ENCODE data around the gene PRDM15. TPM values are rescaled to one million over a fixed set of nuclear protein-coding genes. Genes with fewer than 3 reads are reported as not detected.

Gene PRDM15
- polyA plus RNA-seq, 1 experiment = 7.6 TPM

- ChIA-PET POLR2A (no interaction called here), CTCF (interaction anchor here (0.9 to 1.6 kb wide), 4 partner anchors 16 to 518 kb away, joined by 3 to 5 read pairs (median 5); no protein-coding TSS in a partner anchor)
- no peak for DNase-seq (ENCODE audit: low read depth)
- no peaks in the 10 kb centered on the region for H3K27me3 ChIP-seq (ENCODE audit: control insufficient read depth, insufficient read depth, low read length)
- H3K4me3 ChIP-seq (ENCODE audit: low read depth, low read length) = no peak overlapping the region
- no peak for TF ChIP-seq CTCF (IDR thresholded peaks at IDR 0.05; ENCODE audit: insufficient read depth, low read depth, low read length)
- peaks cover 1% of the 10 kb centered on the region for H3K36me3 ChIP-seq (ENCODE audit: control insufficient read depth, insufficient read depth, low read length)
Observed at GRCh38 chr21:41800425-41801320, 78.5 kb downstream of the PRDM15 start.

GRCh38 chr21:41799763-41800162 is 79.4 kb downstream of the PRDM15 start:
- no peak for DNase-seq (ENCODE audit: low read depth)
- no peaks in the 10 kb centered on the region for H3K27me3 ChIP-seq (ENCODE audit: control insufficient read depth, insufficient read depth, low read length)
- ChIA-PET POLR2A (no interaction called here), CTCF (interaction anchor here (1.6 kb wide), 1 partner anchor 188 kb away, joined by 5 read pairs; no protein-coding TSS in a partner anchor)
- H3K36me3 ChIP-seq (ENCODE audit: control insufficient read depth, insufficient read depth, low read length) = peaks cover 1% of the 10 kb centered on the region
- no peak for TF ChIP-seq CTCF (IDR thresholded peaks at IDR 0.05; ENCODE audit: insufficient read depth, low read depth, low read length)
- no peak overlapping the region for H3K4me3 ChIP-seq (ENCODE audit: low read depth, low read length)

- no peak for TF ChIP-seq CTCF (IDR thresholded peaks at IDR 0.05; ENCODE audit: insufficient read depth, low read depth, low read length)
- DNase-seq (ENCODE audit: low read depth) = no peak
- Histone ChIP-seq H3K4me3 (ENCODE audit: low read depth, low read length) (no peak overlapping the region), H3K36me3 (ENCODE audit: control insufficient read depth, insufficient read depth, low read length) (peaks cover 1% of the 10 kb centered on the region), H3K27me3 (ENCODE audit: control insufficient read depth, insufficient read depth, low read length) (no peaks in the 10 kb centered on the region)
- POLR2A ChIA-PET = no interaction called here
- CTCF ChIA-PET = no interaction called here
Observed at GRCh38 chr21:41798326-41798725, 80.8 kb downstream of the PRDM15 start.

- no peak overlapping the region for H3K4me3 ChIP-seq (ENCODE audit: low read depth, low read length)
- ChIA-PET POLR2A (no interaction called here), CTCF (interaction anchor here (0.9 to 1.8 kb wide), 4 partner anchors 8 to 324 kb away, joined by 3 to 5 read pairs (median 4); no protein-coding TSS in a partner anchor)
- no peaks in the 10 kb centered on the region for H3K27me3 ChIP-seq (ENCODE audit: control insufficient read depth, insufficient read depth, low read length)
- H3K36me3 ChIP-seq (ENCODE audit: control insufficient read depth, insufficient read depth, low read length) = peaks cover 1% of the 10 kb centered on the region; the same call in 1 of the 2 replicates
- TF ChIP-seq CTCF (IDR thresholded peaks at IDR 0.05; ENCODE audit: insufficient read depth, low read depth, low read length) = no peak
- DNase-seq (ENCODE audit: low read depth) = no peak
Observed at GRCh38 chr21:41796476-41797080, 82.6 kb downstream of the PRDM15 start.

GRCh38 chr21:41795726-41796125 is 83.4 kb downstream of the PRDM15 start:
- H3K27me3 ChIP-seq (ENCODE audit: control insufficient read depth, insufficient read depth, low read length) = no peaks in the 10 kb centered on the region
- H3K36me3 ChIP-seq (ENCODE audit: control insufficient read depth, insufficient read depth, low read length) = no peaks in the 10 kb centered on the region
- ChIA-PET CTCF (interaction anchor here (1.1 to 1.4 kb wide), 3 partner anchors 12 to 325 kb away, joined by 3 to 5 read pairs (median 5); no protein-coding TSS in a partner anchor), POLR2A (no interaction called here)
- no peak overlapping the region for H3K4me3 ChIP-seq (ENCODE audit: low read depth, low read length)
- no peak for TF ChIP-seq CTCF (IDR thresholded peaks at IDR 0.05; ENCODE audit: insufficient read depth, low read depth, low read length)
- no peak for DNase-seq (ENCODE audit: low read depth)
